Measurements from ENCODE around the gene EID1. TPM values are rescaled to one million over a fixed set of nuclear protein-coding genes. Genes with fewer than 3 reads are reported as not detected.

Gene EID1
- total and polyA plus RNA-seq, 9 of the 15 experiments (the other 6 are each of a cell fraction or from before 2014, with no cell fraction given), result 46.5 to 211 (median 143) TPM

DNA sequence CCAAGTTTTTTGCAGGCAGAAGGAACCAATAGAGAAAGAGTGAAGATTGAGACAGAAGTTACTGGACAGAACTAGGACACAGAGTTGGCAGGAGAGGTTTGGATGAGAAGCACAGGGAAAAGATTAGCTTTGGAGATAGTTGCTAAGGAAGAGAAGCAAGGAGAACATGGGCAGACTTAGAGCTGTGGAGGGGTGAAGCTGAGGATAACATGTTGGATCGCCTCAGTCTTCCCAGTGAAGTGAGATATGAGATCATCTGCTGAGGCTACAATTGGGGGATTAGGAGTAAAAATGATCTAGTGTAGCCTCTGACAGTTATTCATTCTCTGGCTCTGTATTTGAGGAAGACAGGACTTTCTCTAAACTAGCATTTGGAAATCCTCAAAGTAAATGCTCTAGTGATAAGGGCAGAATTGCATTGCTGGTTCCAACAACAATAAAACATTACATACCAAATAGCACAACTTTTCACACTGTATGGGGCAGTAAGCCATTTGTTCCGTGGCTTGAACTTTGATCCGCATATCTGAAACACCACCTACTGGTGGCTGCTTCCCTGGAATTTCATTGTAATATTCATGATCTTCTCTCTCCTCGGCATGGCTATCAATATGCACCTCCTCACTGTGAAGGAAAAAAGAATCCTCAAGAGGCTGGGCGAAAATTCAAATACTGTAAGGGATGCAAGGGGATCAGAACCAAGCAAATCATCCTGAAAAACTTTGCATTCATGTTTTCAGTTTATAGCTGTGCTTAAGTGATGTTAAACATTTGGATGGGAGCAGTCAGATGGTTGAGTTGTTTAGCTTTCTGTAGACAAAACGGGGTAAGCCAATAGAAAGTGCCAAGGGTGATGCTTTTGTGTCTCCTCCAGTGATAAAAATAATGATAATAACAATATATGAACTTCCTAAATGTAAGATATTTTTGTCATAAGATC is 22.2 kb upstream of the EID1 start:
- DNase-seq (ENCODE audit: extremely low read depth in 1 of 4, low spot score in 3 of 4) (peak in 3 of 4 experiments; percentile 15 to 65 (median 40)), ATAC-seq (peak; percentile 83), FAIRE-seq (peak; percentile 68)
- Histone ChIP-seq H3K79me2 (ENCODE audit: control insufficient read depth, insufficient read depth, low read length) (no peaks in the 10 kb centered on the region), H3K4me1 (replicated peaks in 1 of 2; ENCODE audit: control insufficient read depth in 2 of 2, insufficient read depth in 2 of 2, low read length in 2 of 2) (peaks cover 0 to 31% of the 10 kb centered on the region in 2 experiments; a peak in 4 of 5 replicates), H3K36me3 (ENCODE audit: control insufficient read depth, insufficient read depth, low read length) (no peaks in the 10 kb centered on the region), H3K27ac (ENCODE audit: extremely low read depth, low read depth, low read length) (no peak overlapping the region), H3K9me3 (replicated peaks; ENCODE audit: control insufficient read depth, insufficient read depth, low read depth, low read length) (no peaks in the 10 kb centered on the region), H3K27me3 (ENCODE audit: control insufficient read depth in 2 of 2, insufficient read depth in 2 of 2, low read length in 2 of 2) (no peaks in the 10 kb centered on the region), H4K20me1 (replicated peaks; ENCODE audit: control insufficient read depth, insufficient read depth, low read length) (no peaks in the 10 kb centered on the region), H3K9me1 (ENCODE audit: control insufficient read depth, insufficient read depth, low read length) (no peaks in the 10 kb centered on the region), H2AFZ (ENCODE audit: low read depth, low read length) (peak overlapping the region; percentile 76), H3K9ac (ENCODE audit: insufficient read depth in 1 of 2, low read depth in 2 of 2, low read length in 2 of 2) (no peak overlapping the region), H3K4me3 (no peak overlapping the region), H3K4me2 (ENCODE audit: insufficient read depth, low read length) (peak overlapping the region; percentile 20; the same call in 1 of the 2 replicates)
- POLR2A ChIA-PET, result interaction anchor here (0.6 to 1.1 kb wide), 4 partner anchors 10 to 189 kb away, joined by 3 read pairs; partner anchors contain the start of gene EID1
- intact Hi-C loops (cut with micrococcal nuclease), result loop anchor here (1.0 to 5.0 kb wide), 3 partner anchors 43 to 497 kb away; partner anchors contain the start of gene CEP152
- WGBS (ENCODE audit: insufficient coverage, low coverage, missing lambda C conversion rate), result 2% methylated on average over 6 of the region's 6 CpGs
- no TSS peak for BruUV-seq (replicated peaks)
- CTCF ChIA-PET (ENCODE audit: low intra/inter-chr PET ratio), result interaction anchor here (1.2 kb wide), 1 partner anchor 275 kb away, joined by 3 read pairs; no protein-coding TSS in a partner anchor
- in situ Hi-C loops (cut with MboI), result loop anchor here (10.0 kb wide), 1 partner anchor 1289 kb away; no protein-coding TSS in a partner anchor
- TF ChIP-seq NFE2 (IDR thresholded peaks at IDR 0.05; ENCODE audit: low read depth) (no peak), RFX5 (IDR thresholded peaks at IDR 0.05; ENCODE audit: low read depth, low read length) (peak; percentile 58; the same call in 1 of the 2 replicates), CEBPB (tag; IDR thresholded peaks at IDR 0.05) (no peak), L3MBTL2 (IDR thresholded peaks at IDR 0.05) (0 out of 2 replicates have a peak, but pooled peaks have one; percentile 17), FOXJ2 (tag; IDR thresholded peaks at IDR 0.05) (0 out of 2 replicates have a peak, but pooled peaks have one; percentile 70), ZNF830 (CRISPR knock-in tag; IDR thresholded peaks at IDR 0.05) (no peak), NCOA1 (IDR thresholded peaks at IDR 0.05; ENCODE audit: low read depth) (no peak), PHB2 (IDR thresholded peaks at IDR 0.05; ENCODE audit: low read depth) (no peak), ARID3A (IDR thresholded peaks at IDR 0.05; ENCODE audit: borderline replicate concordance, low read depth, low read length) (0 out of 2 replicates have a peak, but pooled peaks have one; percentile 44), ESRRB (CRISPR knock-in tag; IDR thresholded peaks at IDR 0.05; ENCODE audit: borderline replicate concordance) (no peak), NR2C1 (IDR thresholded peaks at IDR 0.05) (peak; percentile 57), NR2C1 (tag; IDR thresholded peaks at IDR 0.05) (peak; percentile 26; the same call in 1 of the 2 replicates), DDX20 (tag; IDR thresholded peaks at IDR 0.05; ENCODE audit: low read depth) (no peak), POLR3A (IDR thresholded peaks at IDR 0.05; ENCODE audit: borderline replicate concordance, extremely low read depth, insufficient read depth, insufficient read length) (no peak), HMBOX1 (IDR thresholded peaks at IDR 0.05) (0 out of 2 replicates have a peak, but pooled peaks have one; percentile 10)
- TF ChIP-seq, protein P1, sequence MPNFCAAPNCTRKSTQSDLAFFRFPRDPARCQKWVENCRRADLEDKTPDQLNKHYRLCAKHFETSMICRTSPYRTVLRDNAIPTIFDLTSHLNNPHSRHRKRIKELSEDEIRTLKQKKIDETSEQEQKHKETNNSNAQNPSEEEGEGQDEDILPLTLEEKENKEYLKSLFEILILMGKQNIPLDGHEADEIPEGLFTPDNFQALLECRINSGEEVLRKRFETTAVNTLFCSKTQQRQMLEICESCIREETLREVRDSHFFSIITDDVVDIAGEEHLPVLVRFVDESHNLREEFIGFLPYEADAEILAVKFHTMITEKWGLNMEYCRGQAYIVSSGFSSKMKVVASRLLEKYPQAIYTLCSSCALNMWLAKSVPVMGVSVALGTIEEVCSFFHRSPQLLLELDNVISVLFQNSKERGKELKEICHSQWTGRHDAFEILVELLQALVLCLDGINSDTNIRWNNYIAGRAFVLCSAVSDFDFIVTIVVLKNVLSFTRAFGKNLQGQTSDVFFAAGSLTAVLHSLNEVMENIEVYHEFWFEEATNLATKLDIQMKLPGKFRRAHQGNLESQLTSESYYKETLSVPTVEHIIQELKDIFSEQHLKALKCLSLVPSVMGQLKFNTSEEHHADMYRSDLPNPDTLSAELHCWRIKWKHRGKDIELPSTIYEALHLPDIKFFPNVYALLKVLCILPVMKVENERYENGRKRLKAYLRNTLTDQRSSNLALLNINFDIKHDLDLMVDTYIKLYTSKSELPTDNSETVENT (CRISPR knock-in tag; IDR thresholded peaks at IDR 0.05), result no peak
